HG03066 (cell line): ENCODE results near the gene IFI16.
A peak's percentile ranks its signal among the peaks of the same experiment; 100 is the strongest.

Experiments used
- ATAC-seq: cut with Tn5 transposase; IDR thresholded peaks from one replicate; pipeline ENCODE4 v1.9.1; 2021; ENCODE audit warnings: low read depth; ENCODE audit not compliant: unreplicated experiment

IFI16 gene

GRCh38 chr1:159055181-159055641 lies 45.5 kb downstream of the IFI16 start:
- ATAC-seq: no peak

- ATAC-seq: no peak
These were observed 46.5 kb downstream of the IFI16 start for GRCh38 chr1:159056069-159056698.

- ATAC-seq: no peak
These were observed 49.0 kb downstream of the IFI16 start for GRCh38 chr1:159058751-159059150.

- ATAC-seq: no peak
These were observed 55.4 kb downstream of the IFI16 start for GRCh38 chr1:159065106-159065505.

GRCh38 chr1:159066108-159066507 lies 56.4 kb downstream of the IFI16 start:
- no peak for ATAC-seq

GRCh38 chr1:159067699-159068621 lies 58.3 kb downstream of the IFI16 start:
- peak; percentile 85 for ATAC-seq

- ATAC-seq: no peak
These were observed 59.2 kb downstream of the IFI16 start for GRCh38 chr1:159068886-159069285.

- ATAC-seq: no peak
These were observed 62.4 kb downstream of the IFI16 start for GRCh38 chr1:159071970-159072582.

GRCh38 chr1:159076438-159077119 lies 66.9 kb downstream of the IFI16 start, which contains the start of gene AIM2:
Gene AIM2, minus strand, starts transcription at chr1:159076766. Its CDS starts 3,267 bp downstream, at chr1:159073499.
- peak; percentile 75 for ATAC-seq

GRCh38 chr1:159077120-159077961 lies 67.6 kb downstream of the IFI16 start:
- peak; percentile 73 for ATAC-seq

- no peak for ATAC-seq
These were observed 69.8 kb downstream of the IFI16 start for GRCh38 chr1:159079525-159079924.

- ATAC-seq: no peak
These were observed 71.9 kb downstream of the IFI16 start for GRCh38 chr1:159081626-159082025.

GRCh38 chr1:159083013-159083412 lies 73.3 kb downstream of the IFI16 start:
- no peak for ATAC-seq

- no peak for ATAC-seq
These were observed 74.4 kb downstream of the IFI16 start for GRCh38 chr1:159084152-159084551.

- no peak for ATAC-seq
These were observed 75.2 kb downstream of the IFI16 start for GRCh38 chr1:159084867-159085266.

GRCh38 chr1:159088050-159088449 lies 78.3 kb downstream of the IFI16 start:
- no peak for ATAC-seq

- no peak for ATAC-seq
These were observed 79.0 kb downstream of the IFI16 start for GRCh38 chr1:159088546-159089183.

- peak; percentile 69 for ATAC-seq
These were observed 79.6 kb downstream of the IFI16 start for GRCh38 chr1:159089184-159089791.
